HepG2 (cell line): ENCODE measurements around the gene PACS2. TPM values are rescaled to one million over a fixed set of nuclear protein-coding genes. Genes with fewer than 3 reads are reported as not detected.

ENCODE experiments used
- CCAR2 ChIP-seq: fragments of 200-400 bp; formaldehyde crosslinking; optimal IDR thresholded peaks from 2 replicates; pipeline ENCODE3; 2018; ENCODE audit warnings: low read depth, mild to moderate bottlenecking, low read length, moderate library complexity
- ONECUT2 ChIP-seq: sonication (generic); formaldehyde crosslinking; IDR thresholded peaks from 2 replicates; pipeline ENCODE4 v1.4.0; 2020; ENCODE audit warnings: missing genetic modification reagents
- PTBP1 ChIP-seq: fragments of 200-400 bp; formaldehyde crosslinking; IDR thresholded peaks from 2 replicates; pipeline ENCODE4 v1.6.1; 2018; ENCODE audit warnings: low read length, low read depth; ENCODE audit not compliant: poor library complexity, severe bottlenecking
- RBM39 ChIP-seq: fragments of 200-400 bp; formaldehyde crosslinking; IDR thresholded peaks from one replicate; pipeline ENCODE4 v1.6.1; 2018; ENCODE audit warnings: antibody characterized with exemption, mild to moderate bottlenecking, low read depth, low read length; ENCODE audit not compliant: poor library complexity, severe bottlenecking
- TFE3 ChIP-seq: IDR thresholded peaks from 2 replicates; pipeline ENCODE4 v1.6.1; 2016
- ZBED4 ChIP-seq: sonication (generic); formaldehyde crosslinking; IDR thresholded peaks from 2 replicates; pipeline ENCODE4 v1.4.0; 2020; ENCODE audit warnings: missing genetic modification reagents, borderline replicate concordance
- ZBTB2 ChIP-seq: sonication (generic); formaldehyde crosslinking; IDR thresholded peaks from 2 replicates; pipeline ENCODE4 v1.8.0; 2022; ENCODE audit warnings: low read depth, missing genetic modification reagents
- ZBTB26 ChIP-seq: IDR thresholded peaks from 2 replicates; pipeline ENCODE4 v1.6.1; 2016; ENCODE audit warnings: missing compliant biosample characterization, missing genetic modification reagents, borderline replicate concordance
- ZNF280B ChIP-seq: sonication (generic); formaldehyde crosslinking; IDR thresholded peaks from 2 replicates; pipeline ENCODE4 v1.5.0; 2020; ENCODE audit warnings: missing genetic modification reagents, mild to moderate bottlenecking, borderline replicate concordance
- ZNF343 ChIP-seq: sonication (generic); formaldehyde crosslinking; IDR thresholded peaks from 2 replicates; pipeline ENCODE4 v1.4.0; 2020; ENCODE audit warnings: mild to moderate bottlenecking, missing genetic modification reagents
- ZNF362 ChIP-seq: sonication (generic); formaldehyde crosslinking; IDR thresholded peaks from 2 replicates; pipeline ENCODE4 v1.4.0; 2020; ENCODE audit warnings: missing genetic modification reagents, mild to moderate bottlenecking, borderline replicate concordance
- ZNF44 ChIP-seq: sonication (generic); formaldehyde crosslinking; IDR thresholded peaks from 2 replicates; pipeline ENCODE4 v1.5.1; 2020; ENCODE audit warnings: mild to moderate bottlenecking, missing genetic modification reagents
- ZNF749 ChIP-seq: sonication (generic); formaldehyde crosslinking; IDR thresholded peaks from 2 replicates; pipeline ENCODE4 v1.8.0; 2022; ENCODE audit warnings: mild to moderate bottlenecking, missing genetic modification reagents, moderate library complexity, borderline replicate concordance
- polyA plus RNA-seq, 8 experiments: library from polyadenylated mRNA; depleted of rRNA in 3 of 8; stranded (reverse) in 7 of 8; unstranded in 1 of 8; fragments of >200 nt; fragmentation: Illumina TruSeq in 4 of 8; extraction: Trizol in 4 of 8; gene quantifications; 2 replicates each; pipeline versions ENCODE4 v1.2.1 to v1.2.3, GENCODE V29; 2011 to 2016; ENCODE audit warnings: low read depth in 4 of 8, missing spikeins in 1 of 8, mixed read lengths in 1 of 8; ENCODE audit not compliant: insufficient read depth in 1 of 8
- total RNA-seq, 5 experiments: library from RNA; depleted of rRNA; stranded (reverse); fragments of >200 nt; fragmentation: Illumina TruSeq; extraction: Trizol; gene quantifications; 2 replicates each; pipeline ENCODE4 v1.2.3, GENCODE V29; 2016; ENCODE audit warnings: low read depth in 1 of 5
- TF ChIP-seq, protein P1 (sequence below): sonication (generic); formaldehyde crosslinking; IDR thresholded peaks from 2 replicates; pipeline ENCODE4 v1.4.0; 2020; ENCODE audit warnings: missing genetic modification reagents

The PACS2 gene
- total and polyA plus RNA-seq, 2 of the 13 experiments (the other 11 are each of a cell fraction or from before 2014, with no cell fraction given) = 23.6 to 27.6 TPM

DNA sequence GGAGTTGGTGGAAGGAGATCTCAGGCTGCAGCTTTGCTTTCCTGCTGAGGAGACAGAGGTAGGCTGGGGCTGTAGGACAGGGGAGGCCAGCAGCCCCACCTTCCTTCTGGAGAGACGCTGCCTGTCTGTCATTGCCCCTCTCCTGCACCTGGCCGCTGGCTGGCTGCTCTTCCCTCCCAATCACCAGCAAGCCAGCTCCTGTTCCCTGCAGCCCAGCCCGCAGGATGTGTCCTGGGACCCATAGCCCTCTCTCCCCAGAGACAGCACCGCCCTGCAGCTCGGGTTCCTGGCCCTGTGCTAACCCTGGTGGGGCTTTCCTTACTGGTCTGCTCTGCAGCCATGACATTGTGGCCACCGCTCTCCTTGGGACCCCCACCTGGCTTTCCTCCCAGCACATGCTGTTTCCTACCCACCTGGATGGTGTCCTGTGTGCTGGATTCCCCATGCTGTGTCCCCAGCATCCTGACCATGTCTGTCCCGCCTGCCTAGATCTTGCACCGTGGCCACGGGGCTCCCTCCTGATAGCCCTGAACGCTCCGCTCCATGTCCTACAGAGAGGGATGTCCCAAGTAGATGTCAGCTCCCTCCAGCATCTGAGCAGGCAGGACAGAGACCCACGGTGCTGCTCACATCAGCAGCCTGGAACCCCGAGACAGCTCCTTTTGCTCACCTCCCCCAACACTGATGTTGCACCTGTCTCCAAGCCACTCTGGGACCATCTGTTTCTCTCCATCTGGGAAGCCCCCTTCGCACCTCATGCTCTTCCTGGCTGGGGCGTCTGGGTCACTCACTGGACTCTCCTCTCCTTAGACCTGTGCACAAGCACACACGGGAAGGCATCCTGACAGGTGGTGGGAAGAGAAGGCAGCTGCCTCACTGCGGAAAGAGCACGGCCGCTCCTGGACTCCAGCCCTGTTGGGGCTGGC is 104.0 kb downstream of the PACS2 start (continued):
- TF ChIP-seq CCAR2 = no peak
- no peak for TF ChIP-seq ZBTB2 (CRISPR knock-in tag)
- TF ChIP-seq ZNF749 (CRISPR knock-in tag) = peak; percentile 37; the same call in 1 of the 2 replicates
- TF ChIP-seq ZNF280B (CRISPR knock-in tag) = peak; percentile 80
- no peak for TF ChIP-seq ONECUT2 (CRISPR knock-in tag)
- no peak for TF ChIP-seq ZNF362
- TF ChIP-seq ZBTB26 (CRISPR knock-in tag) = no peak
- peak; percentile 71; the same call in 1 of the 2 replicates for TF ChIP-seq ZNF343 (CRISPR knock-in tag)
- TF ChIP-seq ZNF44 (CRISPR knock-in tag) = 0 out of 2 replicates have a peak, but pooled peaks have one; percentile 6
- TF ChIP-seq, protein P1, sequence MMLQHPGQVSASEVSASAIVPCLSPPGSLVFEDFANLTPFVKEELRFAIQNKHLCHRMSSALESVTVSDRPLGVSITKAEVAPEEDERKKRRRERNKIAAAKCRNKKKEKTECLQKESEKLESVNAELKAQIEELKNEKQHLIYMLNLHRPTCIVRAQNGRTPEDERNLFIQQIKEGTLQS (CRISPR knock-in tag) = no peak
- no peak for TF ChIP-seq RBM39
- no peak for TF ChIP-seq PTBP1
- no peak for TF ChIP-seq TFE3 (CRISPR knock-in tag)
- no peak for TF ChIP-seq ZBED4
